Smooth muscle cell (in vitro differentiated cells): ENCODE measurements around the gene XDH. TPM values are rescaled to one million over a fixed set of nuclear protein-coding genes. Genes with fewer than 3 reads are reported as not detected.

ENCODE experiments used
- DNase-seq: peaks from one replicate; lab custom pipeline; 2025; ENCODE audit not compliant: unreplicated experiment; lab: John Stamatoyannopoulos, UW
- H2AFZ ChIP-seq: fragments of 200-600 bp; sonication (generic); 2 replicates; pipeline ENCODE4 v1.6.0; 2016; ENCODE audit warnings: antibody characterized with exemption, low read depth, mild to moderate bottlenecking
- H3F3A ChIP-seq: fragments of 200-600 bp; sonication (generic); 2 replicates; pipeline ENCODE4 v1.6.0; 2017; ENCODE audit warnings: antibody characterized with exemption, low read depth
- H3K27ac ChIP-seq: fragments of 200-600 bp; sonication (generic); 2 replicates; pipeline ENCODE4 v1.5.1; 2016; ENCODE audit warnings: low read depth, mild to moderate bottlenecking
- H3K27me3 ChIP-seq: fragments of 200-600 bp; sonication (generic); 2 replicates; pipeline ENCODE4 v1.6.1; 2016; ENCODE audit warnings: low read depth, mild to moderate bottlenecking
- H3K36me3 ChIP-seq: fragments of 200-600 bp; sonication (generic); 2 replicates; pipeline ENCODE4 v1.5.1; 2016; ENCODE audit warnings: low read depth
- H3K4me1 ChIP-seq: fragments of 200-600 bp; sonication (generic); 2 replicates; pipeline ENCODE4 v1.5.1; 2016; ENCODE audit warnings: low read depth
- H3K4me2 ChIP-seq: fragments of 200-600 bp; sonication (generic); 2 replicates; pipeline ENCODE4 v1.6.0; 2016; ENCODE audit warnings: mild to moderate bottlenecking
- H3K4me3 ChIP-seq: fragments of 200-600 bp; sonication (generic); 2 replicates; pipeline ENCODE4 v1.5.1; 2016; ENCODE audit warnings: mild to moderate bottlenecking
- H3K79me2 ChIP-seq: fragments of 200-600 bp; sonication (generic); 2 replicates; pipeline ENCODE4 v1.6.0; 2016; ENCODE audit warnings: low read depth, mild to moderate bottlenecking
- H3K9ac ChIP-seq: fragments of 200-600 bp; sonication (generic); 2 replicates; pipeline ENCODE4 v1.6.0; 2016; ENCODE audit warnings: low read depth
- H3K9me3 ChIP-seq: fragments of 200-600 bp; sonication (generic); replicated peaks from 2 replicates; pipeline ENCODE4 v1.5.1; 2016; ENCODE audit warnings: low read depth
- H4K20me1 ChIP-seq: fragments of 200-600 bp; sonication (generic); 2 replicates; pipeline ENCODE4 v1.6.0; 2016; ENCODE audit warnings: low read depth
- WGBS: methylation state at CpG from one replicate; pipeline ENCODE4 v1.1.7; 2016; ENCODE audit warnings: low lambda C conversion rate; 5-methylcytosine and 5-hydroxymethylcytosine counted together
- polyA plus RNA-seq: library from polyadenylated mRNA; unstranded; fragments of >200 nt; fragmentation: Nextera tagmentation; extraction: Ambion mirVana; gene quantifications from 2 replicates; pipeline ENCODE4 v1.2.1, GENCODE V29; 2016
- total RNA-seq: library from RNA; depleted of rRNA; stranded (reverse); fragments of >200 nt; gene quantifications from 2 replicates; pipeline ENCODE4 v1.2.3, GENCODE V29; 2014
- TF ChIP-seq, protein P1 (sequence below): fragments of 200-600 bp; sonication (generic); IDR thresholded peaks from 2 replicates; pipeline ENCODE4 v1.5.1; 2017; ENCODE audit warnings: borderline replicate concordance, mild to moderate bottlenecking, antibody characterized with exemption; ENCODE audit not compliant: insufficient read depth, poor library complexity, severe bottlenecking

XDH gene
- total and polyA plus RNA-seq, 2 experiments from 2014 or later, result 0.37 to 6.1 TPM

DNA sequence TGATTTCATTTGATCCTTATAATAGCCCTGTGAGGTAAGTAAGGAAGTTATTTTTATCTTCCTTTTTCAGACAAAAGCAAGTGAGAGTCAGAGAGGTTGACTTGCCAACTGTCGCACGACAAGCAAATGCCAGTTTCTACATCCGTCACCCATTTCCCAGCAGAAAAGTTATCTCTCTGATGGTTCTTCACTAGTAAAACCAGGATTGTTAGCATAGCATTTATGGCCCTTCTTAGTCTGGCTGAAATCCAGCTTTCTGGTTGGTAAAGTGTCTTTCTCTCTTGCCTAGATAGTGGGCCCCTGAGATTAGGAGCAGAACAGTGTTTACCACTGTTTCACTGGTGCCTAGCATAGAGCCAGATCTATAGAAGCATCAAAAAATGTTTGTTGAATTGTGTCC lies 7.1 kb upstream of the XDH start:
- H3K4me2 ChIP-seq, result no peak overlapping the region
- no peaks in the 10 kb centered on the region for H3K79me2 ChIP-seq
- no peaks in the 10 kb centered on the region for H4K20me1 ChIP-seq
- H3K27me3 ChIP-seq, result no peaks in the 10 kb centered on the region
- no peak for DNase-seq
- H3F3A ChIP-seq, result no peaks in the 10 kb centered on the region
- H3K4me1 ChIP-seq, result no peaks in the 10 kb centered on the region
- no peaks in the 10 kb centered on the region for H3K36me3 ChIP-seq
- TF ChIP-seq, protein P1, sequence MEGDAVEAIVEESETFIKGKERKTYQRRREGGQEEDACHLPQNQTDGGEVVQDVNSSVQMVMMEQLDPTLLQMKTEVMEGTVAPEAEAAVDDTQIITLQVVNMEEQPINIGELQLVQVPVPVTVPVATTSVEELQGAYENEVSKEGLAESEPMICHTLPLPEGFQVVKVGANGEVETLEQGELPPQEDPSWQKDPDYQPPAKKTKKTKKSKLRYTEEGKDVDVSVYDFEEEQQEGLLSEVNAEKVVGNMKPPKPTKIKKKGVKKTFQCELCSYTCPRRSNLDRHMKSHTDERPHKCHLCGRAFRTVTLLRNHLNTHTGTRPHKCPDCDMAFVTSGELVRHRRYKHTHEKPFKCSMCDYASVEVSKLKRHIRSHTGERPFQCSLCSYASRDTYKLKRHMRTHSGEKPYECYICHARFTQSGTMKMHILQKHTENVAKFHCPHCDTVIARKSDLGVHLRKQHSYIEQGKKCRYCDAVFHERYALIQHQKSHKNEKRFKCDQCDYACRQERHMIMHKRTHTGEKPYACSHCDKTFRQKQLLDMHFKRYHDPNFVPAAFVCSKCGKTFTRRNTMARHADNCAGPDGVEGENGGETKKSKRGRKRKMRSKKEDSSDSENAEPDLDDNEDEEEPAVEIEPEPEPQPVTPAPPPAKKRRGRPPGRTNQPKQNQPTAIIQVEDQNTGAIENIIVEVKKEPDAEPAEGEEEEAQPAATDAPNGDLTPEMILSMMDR, result no peak
- no peak overlapping the region for H3K9ac ChIP-seq
- 81% methylated on average over 3 of the region's 3 CpGs for WGBS
- H2AFZ ChIP-seq, result no peak overlapping the region
- no peaks in the 10 kb centered on the region for H3K9me3 ChIP-seq
- H3K4me3 ChIP-seq, result no peak overlapping the region
- H3K27ac ChIP-seq, result no peak overlapping the region

DNA sequence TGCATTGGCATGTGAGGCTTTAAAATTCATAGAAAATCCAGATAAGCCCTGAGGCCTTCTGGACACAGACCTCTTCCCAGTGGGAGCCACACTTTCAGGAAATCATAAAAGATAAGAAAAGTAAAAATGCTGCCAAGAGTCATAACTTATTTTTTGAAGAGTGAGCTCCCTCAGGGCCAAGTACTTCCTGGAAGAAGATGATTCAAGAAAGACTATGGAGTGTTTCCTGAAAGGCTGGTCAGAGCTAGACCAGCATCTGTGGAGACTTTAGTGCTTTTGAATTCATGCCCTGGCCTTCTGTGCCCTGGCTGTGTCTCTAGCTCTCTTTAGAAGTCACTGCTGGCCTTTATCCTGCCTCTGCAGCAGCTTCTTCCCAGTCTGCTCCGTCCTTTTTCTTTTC lies 6.4 kb upstream of the XDH start:
- Histone ChIP-seq H3K4me3 (no peak overlapping the region), H3K9me3 (no peaks in the 10 kb centered on the region), H3K9ac (no peak overlapping the region), H3F3A (no peaks in the 10 kb centered on the region), H3K4me1 (no peaks in the 10 kb centered on the region), H3K27me3 (no peaks in the 10 kb centered on the region), H4K20me1 (no peaks in the 10 kb centered on the region), H2AFZ (no peak overlapping the region), H3K79me2 (no peaks in the 10 kb centered on the region), H3K4me2 (no peak overlapping the region), H3K36me3 (no peaks in the 10 kb centered on the region), H3K27ac (no peak overlapping the region)
- DNase-seq, result no peak
- TF ChIP-seq, protein P1, result no peak
- WGBS, result 69% methylated on average over 1 of the region's 1 CpG

DNA sequence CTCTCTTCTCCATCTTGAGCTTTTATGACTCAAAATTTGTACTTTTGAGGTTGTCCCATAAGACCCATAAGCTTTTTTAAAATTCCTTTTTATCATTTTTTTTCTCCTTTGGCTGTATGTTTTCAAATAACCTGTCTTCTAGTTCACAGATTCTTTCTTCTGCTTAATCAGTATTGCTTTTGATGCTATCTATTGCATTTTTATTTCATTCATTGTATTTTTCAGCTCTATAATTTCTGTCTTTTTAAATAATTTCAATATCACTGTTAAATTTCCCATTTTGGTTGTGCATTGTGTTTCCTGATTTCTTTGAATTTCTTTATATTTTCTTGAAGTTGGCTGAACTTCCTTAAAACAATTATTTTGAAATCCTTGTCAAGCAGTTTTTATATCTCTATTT lies 4.8 kb upstream of the XDH start:
- no peaks in the 10 kb centered on the region for H3K36me3 ChIP-seq
- no peak overlapping the region for H3K27ac ChIP-seq

DNA sequence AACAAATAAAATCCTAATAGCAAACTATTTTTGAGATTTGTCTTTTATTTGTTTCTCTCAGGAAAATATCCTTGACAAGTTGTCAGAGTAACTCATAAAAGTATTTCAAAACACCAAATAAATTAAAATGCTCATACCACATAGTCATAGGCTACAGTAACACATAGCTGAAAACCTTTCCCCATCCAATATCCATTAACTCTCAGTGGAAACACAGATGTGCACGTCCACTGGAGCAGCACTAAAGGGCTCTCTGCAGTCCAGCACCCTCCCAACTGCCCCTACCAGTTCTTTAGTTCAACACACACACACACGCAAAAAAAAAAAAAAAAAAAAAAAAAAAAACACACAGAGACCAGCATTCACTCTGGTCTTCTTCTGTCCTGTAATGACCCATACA lies 879 bp upstream of the XDH start:
- Histone ChIP-seq H3K4me1 (no peaks in the 10 kb centered on the region), H3K36me3 (no peaks in the 10 kb centered on the region), H3K4me2 (no peak overlapping the region), H4K20me1 (no peaks in the 10 kb centered on the region), H2AFZ (no peak overlapping the region), H3K4me3 (no peak overlapping the region), H3K27me3 (no peaks in the 10 kb centered on the region), H3K9ac (no peak overlapping the region), H3K79me2 (no peaks in the 10 kb centered on the region), H3K9me3 (no peaks in the 10 kb centered on the region), H3F3A (no peaks in the 10 kb centered on the region), H3K27ac (no peak overlapping the region)
- WGBS, result 85% methylated on average over 2 of the region's 2 CpGs
- TF ChIP-seq, protein P1, result no peak
- no peak for DNase-seq

More for the DNA sequence above, 4.8 kb upstream of the XDH start:
- no peak overlapping the region for H2AFZ ChIP-seq
- H3K4me1 ChIP-seq, result no peaks in the 10 kb centered on the region
- TF ChIP-seq, protein P1, result no peak
- DNase-seq, result no peak
- no peaks in the 10 kb centered on the region for H3K79me2 ChIP-seq
- no peaks in the 10 kb centered on the region for H3F3A ChIP-seq
- H3K9ac ChIP-seq, result no peak overlapping the region
- no peaks in the 10 kb centered on the region for H4K20me1 ChIP-seq
- no peaks in the 10 kb centered on the region for H3K9me3 ChIP-seq
- no peak overlapping the region for H3K4me2 ChIP-seq
- no peaks in the 10 kb centered on the region for H3K27me3 ChIP-seq
- no peak overlapping the region for H3K4me3 ChIP-seq
